SK-N-SH treated with all-trans-retinoic acid at 6 μM for 48 hours (cell line): ENCODE results near the gene VPS13D.

ENCODE experiments used
- ATAC-seq: fragments of 200-7000 bp; cut with Tn5 transposase; 3 replicates; pipeline ENCODE4 v1.9.1; 2020; ENCODE audit warnings: mild to moderate bottlenecking, moderate library complexity
- BACH2 ChIP-seq: fragments of 250-450 bp; sonication (Bioruptor Pico); IDR thresholded peaks from 2 replicates; pipeline ENCODE4 v1.9.0; 2021; ENCODE audit warnings: mild to moderate bottlenecking, borderline replicate concordance
- CREB5 ChIP-seq: fragments of 250-450 bp; sonication (Bioruptor Pico); IDR thresholded peaks from 2 replicates; pipeline ENCODE4 v1.5.1; 2020; ENCODE audit warnings: low read depth, mild to moderate bottlenecking, moderate library complexity
- CSDC2 ChIP-seq: fragments of 250-450 bp; sonication (Bioruptor Pico); IDR thresholded peaks from 2 replicates; pipeline ENCODE4 v1.5.0; 2020; ENCODE audit warnings: mild to moderate bottlenecking, moderate library complexity
- CSRNP3 ChIP-seq: fragments of 250-450 bp; sonication (Bioruptor Pico); IDR thresholded peaks from 2 replicates; pipeline ENCODE4 v1.5.1; 2021; ENCODE audit warnings: mild to moderate bottlenecking, moderate library complexity
- PATZ1 ChIP-seq: fragments of 250-450 bp; sonication (Bioruptor Pico); IDR thresholded peaks from 2 replicates; pipeline ENCODE4 v1.8.0; 2020; ENCODE audit warnings: mild to moderate bottlenecking, moderate library complexity, borderline replicate concordance
- POU6F1 ChIP-seq: fragments of 250-450 bp; sonication (Bioruptor Pico); IDR thresholded peaks from 2 replicates; pipeline ENCODE4 v1.8.0; 2021; ENCODE audit warnings: low read depth, mild to moderate bottlenecking, moderate library complexity, borderline replicate concordance
- PPARA ChIP-seq: fragments of 250-450 bp; sonication (Bioruptor Pico); IDR thresholded peaks from 2 replicates; pipeline ENCODE4 v1.5.0; 2020; ENCODE audit warnings: mild to moderate bottlenecking, borderline replicate concordance
- RARB ChIP-seq: fragments of 250-450 bp; sonication (Bioruptor Pico); IDR thresholded peaks from 2 replicates; pipeline ENCODE4 v1.8.0; 2021; ENCODE audit warnings: mild to moderate bottlenecking, moderate library complexity
- SNAI2 ChIP-seq: fragments of 250-450 bp; sonication (Bioruptor Pico); IDR thresholded peaks from 2 replicates; pipeline ENCODE4 v1.5.0; 2020; ENCODE audit warnings: mild to moderate bottlenecking, moderate library complexity
- TOX ChIP-seq: fragments of 250-450 bp; sonication (Bioruptor Pico); IDR thresholded peaks from 2 replicates; pipeline ENCODE4 v1.8.0; 2021; ENCODE audit warnings: mild to moderate bottlenecking, moderate library complexity, borderline replicate concordance
- TSHZ2 ChIP-seq: fragments of 250-450 bp; sonication (Bioruptor Pico); IDR thresholded peaks from 2 replicates; pipeline ENCODE4 v1.5.0; 2020; ENCODE audit warnings: mild to moderate bottlenecking, moderate library complexity
- ZC3H10 ChIP-seq: fragments of 250-450 bp; sonication (Bioruptor Pico); IDR thresholded peaks from 2 replicates; pipeline ENCODE4 v1.5.1; 2021; ENCODE audit warnings: mild to moderate bottlenecking, moderate library complexity
- ZFP3 ChIP-seq: fragments of 250-450 bp; sonication (Bioruptor Pico); IDR thresholded peaks from 2 replicates; pipeline ENCODE4 v1.5.0; 2020; ENCODE audit warnings: mild to moderate bottlenecking, moderate library complexity
- ZFP30 ChIP-seq: fragments of 450-650 bp; formaldehyde crosslinking; IDR thresholded peaks from 2 replicates; pipeline ENCODE4 v1.5.0; 2022; ENCODE audit warnings: mild to moderate bottlenecking, moderate library complexity
- ZNF565 ChIP-seq: fragments of 450-650 bp; formaldehyde crosslinking; conservative IDR thresholded peaks from 2 replicates; pipeline ENCODE4 v1.5.0; 2020; ENCODE audit warnings: low read depth, mild to moderate bottlenecking, moderate library complexity
- ZNF8 ChIP-seq: fragments of 450-650 bp; formaldehyde crosslinking; IDR thresholded peaks from 2 replicates; pipeline ENCODE4 v1.5.0; 2020; ENCODE audit warnings: mild to moderate bottlenecking, moderate library complexity

VPS13D gene

GRCh38 chr1:12473596-12474362, 243.9 kb downstream of the VPS13D start (continued):
- TF ChIP-seq TSHZ2 (CRISPR knock-in tag) (peak; percentile 83), PPARA (CRISPR knock-in tag) (peak; percentile 2; the same call in 1 of the 2 replicates), ZFP30 (CRISPR knock-in tag) (peak; percentile 3), CSDC2 (CRISPR knock-in tag) (peak; percentile 97), SNAI2 (CRISPR knock-in tag) (no peak; the same call in none of the 2 replicates)

GRCh38 chr1:12475101-12475500, 245.3 kb downstream of the VPS13D start:
- no peak for ATAC-seq
- TF ChIP-seq SNAI2 (CRISPR knock-in tag) (no peak), ZC3H10 (0 out of 2 replicates have a peak, but pooled peaks have one; percentile 9), ZNF8 (CRISPR knock-in tag) (no peak), ZFP3 (CRISPR knock-in tag) (peak; percentile 46; the same call in 1 of the 2 replicates), CSRNP3 (CRISPR knock-in tag) (no peak)
- TF ChIP-seq, all 23 proteins: peak for 2

- TF ChIP-seq CSDC2 (CRISPR knock-in tag) (0 out of 2 replicates have a peak, but pooled peaks have one; percentile 19), CREB5 (CRISPR knock-in tag) (0 out of 2 replicates have a peak, but pooled peaks have one; percentile 11), ZFP30 (CRISPR knock-in tag) (no peak)
- TF ChIP-seq, all 23 proteins: peak for 2
- ATAC-seq: no peak
These were observed 245.7 kb downstream of the VPS13D start for GRCh38 chr1:12475530-12475934.

GRCh38 chr1:12475947-12476346, 246.1 kb downstream of the VPS13D start:
- no peak for ATAC-seq
- no peak; the same call in 1 of the 2 replicates for TF ChIP-seq ZFP3 (CRISPR knock-in tag)
- TF ChIP-seq TOX (CRISPR knock-in tag): no peak
- TF ChIP-seq RARB: no peak
- TF ChIP-seq CSRNP3 (CRISPR knock-in tag): no peak
- TF ChIP-seq POU6F1 (CRISPR knock-in tag): no peak
- no peak for TF ChIP-seq CSDC2 (CRISPR knock-in tag)
- TF ChIP-seq ZNF8 (CRISPR knock-in tag): no peak
- TF ChIP-seq SNAI2 (CRISPR knock-in tag): no peak; the same call in 1 of the 2 replicates
- TF ChIP-seq BACH2 (CRISPR knock-in tag): no peak
- TF ChIP-seq PATZ1 (CRISPR knock-in tag): no peak
- no peak for TF ChIP-seq ZNF565 (CRISPR knock-in tag)
